ENCODE results near the gene JDP2.

Gene JDP2

DNA sequence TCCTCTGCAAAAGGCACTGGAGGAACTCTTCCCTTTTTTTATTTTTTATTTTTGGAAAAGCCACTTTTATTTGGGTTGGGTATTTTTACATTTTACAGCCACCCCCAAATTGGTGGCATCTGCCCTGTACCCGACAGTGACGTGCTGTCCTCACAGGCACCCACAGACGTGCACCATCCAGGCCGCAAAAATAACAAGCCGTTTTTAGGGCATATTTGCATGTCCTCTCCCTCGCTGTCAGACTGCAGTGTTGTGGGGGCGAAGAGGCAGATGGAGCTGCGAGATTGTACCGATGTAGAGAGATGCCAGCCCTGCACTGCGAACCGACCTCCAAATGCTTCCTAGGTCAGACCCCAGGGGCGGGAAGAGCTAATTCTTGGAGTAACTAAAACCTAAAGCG is 12.2 kb downstream of the JDP2 start:
- no peak overlapping the region for H3K4me3 ChIP-seq (ENCODE audit: low read length)
- H2BK15ac ChIP-seq (replicated peaks; ENCODE audit: low read depth), result no peak overlapping the region
- no peak overlapping the region for H4K8ac ChIP-seq (ENCODE audit: low read depth, low read length)
- H3K9ac ChIP-seq (ENCODE audit: low read length), result no peak overlapping the region
- H2BK5ac ChIP-seq (ENCODE audit: low read length), result no peak overlapping the region
- H4K5ac ChIP-seq (ENCODE audit: low read length), result no peak overlapping the region
- no peak overlapping the region for H3K27ac ChIP-seq (ENCODE audit: low read depth, low read length)
- DNase-seq, result no peak
- H3K79me2 ChIP-seq (ENCODE audit: control insufficient read depth, insufficient read depth, low read length), result no peaks in the 10 kb centered on the region
- H3K56ac ChIP-seq (ENCODE audit: low read length), result no peak overlapping the region
- H2BK120ac ChIP-seq (ENCODE audit: low read depth, low read length), result no peak overlapping the region
- H3K4ac ChIP-seq (ENCODE audit: low read depth, low read length), result no peak overlapping the region
- no peak overlapping the region for H2AK5ac ChIP-seq (ENCODE audit: low read length)
- no CpG with 5 or more reads among the region's 13 CpGs for WGBS (ENCODE audit: extremely low coverage, insufficient coverage, low lambda C conversion rate)
- no peaks in the 10 kb centered on the region for H3K27me3 ChIP-seq (ENCODE audit: insufficient read depth, low read length, poor library complexity)
- H3K4me1 ChIP-seq (ENCODE audit: control insufficient read depth, low read depth, low read length), result peaks cover 4% of the 10 kb centered on the region
- no peak overlapping the region for H3K23ac ChIP-seq (ENCODE audit: low read length)
- H3K4me2 ChIP-seq (ENCODE audit: low read length), result no peak overlapping the region
- peaks cover 19% of the 10 kb centered on the region for H3K79me1 ChIP-seq (ENCODE audit: low read length)
- peaks cover 14% of the 10 kb centered on the region for H3K36me3 ChIP-seq (ENCODE audit: control insufficient read depth, insufficient read depth, low read length)
- no peak overlapping the region for H3K18ac ChIP-seq (ENCODE audit: low read length)

DNA sequence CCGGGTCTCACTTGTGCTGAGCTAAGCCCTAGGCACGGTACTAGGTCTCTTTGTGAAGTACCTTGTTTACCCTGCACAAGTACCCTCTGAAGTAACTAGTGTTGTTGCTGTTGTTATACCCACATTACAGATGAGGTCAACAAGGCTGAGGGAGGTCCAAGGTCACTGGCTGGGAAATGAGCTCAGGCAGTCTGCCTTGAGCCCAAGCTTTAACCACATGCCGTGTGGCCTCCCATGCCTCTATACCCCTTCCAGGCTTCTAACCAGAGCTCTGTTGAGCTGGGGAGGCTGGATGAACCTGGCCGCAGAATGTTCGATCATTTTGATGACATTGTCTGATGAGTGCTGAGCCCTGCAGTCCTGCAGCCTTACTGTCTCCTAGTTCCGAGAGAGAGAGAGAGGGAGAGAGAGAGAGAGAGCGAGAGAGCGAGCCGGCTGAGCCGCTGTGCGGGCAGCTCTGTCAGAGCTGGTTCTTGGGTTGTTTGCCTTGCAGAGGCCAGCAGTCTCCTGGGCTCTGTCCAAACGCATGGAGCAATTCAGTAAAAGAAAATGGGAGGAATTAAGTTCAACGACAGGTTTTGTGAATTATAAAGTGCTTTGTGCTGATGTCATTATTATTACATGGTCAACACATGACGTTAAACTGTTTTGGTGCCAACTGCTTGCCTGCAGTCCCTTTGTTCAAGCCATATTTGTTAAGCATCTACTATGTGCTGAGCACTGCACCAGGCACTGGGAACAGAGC is 13.1 kb downstream of the JDP2 start:
- DNase-seq, result no peak

DNA sequence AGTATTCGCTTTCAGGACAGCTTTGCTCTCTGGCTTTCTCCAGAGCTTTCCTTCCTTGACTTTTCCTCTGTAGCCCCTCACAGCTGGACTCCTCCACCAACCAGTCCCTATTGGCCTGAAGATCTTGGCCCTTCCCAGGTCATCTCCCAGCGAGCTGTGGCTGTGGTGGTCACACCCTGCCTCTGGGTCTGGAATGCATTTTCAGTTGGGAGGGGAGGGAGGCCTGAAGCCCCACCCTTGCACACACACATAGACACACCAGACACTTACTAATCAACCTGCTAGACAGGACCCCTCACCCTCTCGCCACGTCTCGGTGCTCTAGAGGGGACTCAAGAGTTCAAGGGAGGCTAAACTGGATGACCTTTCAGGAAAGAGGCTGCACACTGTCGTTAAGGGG is 13.9 kb downstream of the JDP2 start:
- Histone ChIP-seq H3K79me2 (ENCODE audit: control insufficient read depth, insufficient read depth, low read length) (no peaks in the 10 kb centered on the region), H3K4me3 (ENCODE audit: low read length) (no peak overlapping the region), H4K5ac (ENCODE audit: low read length) (no peak overlapping the region), H3K4ac (ENCODE audit: low read depth, low read length) (no peak overlapping the region), H2BK15ac (replicated peaks; ENCODE audit: low read depth) (no peak overlapping the region), H3K27ac (ENCODE audit: low read depth, low read length) (no peak overlapping the region), H3K4me1 (ENCODE audit: control insufficient read depth, low read depth, low read length) (peaks cover 4% of the 10 kb centered on the region), H3K56ac (ENCODE audit: low read length) (no peak overlapping the region), H4K8ac (ENCODE audit: low read depth, low read length) (no peak overlapping the region), H3K18ac (ENCODE audit: low read length) (no peak overlapping the region), H2BK120ac (ENCODE audit: low read depth, low read length) (no peak overlapping the region), H3K9ac (ENCODE audit: low read length) (no peak overlapping the region), H3K27me3 (ENCODE audit: insufficient read depth, low read length, poor library complexity) (no peaks in the 10 kb centered on the region), H3K4me2 (ENCODE audit: low read length) (no peak overlapping the region), H3K36me3 (ENCODE audit: control insufficient read depth, insufficient read depth, low read length) (peaks cover 18% of the 10 kb centered on the region), H3K23ac (ENCODE audit: low read length) (no peak overlapping the region), H2AK5ac (ENCODE audit: low read length) (no peak overlapping the region), H2BK5ac (ENCODE audit: low read length) (no peak overlapping the region), H3K79me1 (ENCODE audit: low read length) (peaks cover 18% of the 10 kb centered on the region)
- WGBS (ENCODE audit: extremely low coverage, insufficient coverage, low lambda C conversion rate), result no CpG with 5 or more reads among the region's 6 CpGs
- DNase-seq, result peak; percentile 25

More for the DNA sequence above, 13.1 kb downstream of the JDP2 start:
- no peak overlapping the region for H3K56ac ChIP-seq (ENCODE audit: low read length)
- peaks cover 4% of the 10 kb centered on the region for H3K4me1 ChIP-seq (ENCODE audit: control insufficient read depth, low read depth, low read length)
- no peak overlapping the region for H2BK15ac ChIP-seq (replicated peaks; ENCODE audit: low read depth)
- no CpG with 5 or more reads among the region's 14 CpGs for WGBS (ENCODE audit: extremely low coverage, insufficient coverage, low lambda C conversion rate)
- no peaks in the 10 kb centered on the region for H3K79me2 ChIP-seq (ENCODE audit: control insufficient read depth, insufficient read depth, low read length)
- H3K9ac ChIP-seq (ENCODE audit: low read length), result no peak overlapping the region
- H3K18ac ChIP-seq (ENCODE audit: low read length), result no peak overlapping the region
- no peak overlapping the region for H3K23ac ChIP-seq (ENCODE audit: low read length)
- no peak overlapping the region for H2AK5ac ChIP-seq (ENCODE audit: low read length)
- H3K4me3 ChIP-seq (ENCODE audit: low read length), result no peak overlapping the region
- H2BK120ac ChIP-seq (ENCODE audit: low read depth, low read length), result no peak overlapping the region
- H3K27ac ChIP-seq (ENCODE audit: low read depth, low read length), result no peak overlapping the region
- H3K79me1 ChIP-seq (ENCODE audit: low read length), result peaks cover 18% of the 10 kb centered on the region
- H3K36me3 ChIP-seq (ENCODE audit: control insufficient read depth, insufficient read depth, low read length), result peaks cover 18% of the 10 kb centered on the region
- H4K5ac ChIP-seq (ENCODE audit: low read length), result no peak overlapping the region
- no peaks in the 10 kb centered on the region for H3K27me3 ChIP-seq (ENCODE audit: insufficient read depth, low read length, poor library complexity)
- no peak overlapping the region for H4K8ac ChIP-seq (ENCODE audit: low read depth, low read length)
- H2BK5ac ChIP-seq (ENCODE audit: low read length), result no peak overlapping the region
- no peak overlapping the region for H3K4ac ChIP-seq (ENCODE audit: low read depth, low read length)
- H3K4me2 ChIP-seq (ENCODE audit: low read length), result no peak overlapping the region

DNA sequence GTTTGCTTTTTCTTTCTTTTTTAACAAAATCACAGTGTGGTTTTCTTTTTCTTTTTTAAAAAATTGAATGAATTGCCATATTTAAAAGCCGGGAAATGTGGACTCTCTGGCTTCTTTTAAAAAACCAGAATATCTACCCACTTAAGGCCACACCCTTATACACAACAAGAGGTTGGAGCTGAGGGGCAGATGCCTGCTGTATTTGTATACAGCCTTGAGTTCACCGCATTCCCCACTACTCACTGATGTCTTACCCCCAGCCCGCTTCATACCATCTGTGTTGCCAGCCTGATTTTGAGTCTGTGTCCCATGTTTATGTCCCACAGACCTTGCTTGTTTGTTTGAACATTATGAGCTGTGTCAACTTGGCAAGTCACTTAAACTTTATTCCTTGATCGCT is 14.3 kb downstream of the JDP2 start:
- H3K56ac ChIP-seq (ENCODE audit: low read length), result no peak overlapping the region
- no peak overlapping the region for H3K18ac ChIP-seq (ENCODE audit: low read length)
- no CpG with 5 or more reads among the region's 4 CpGs for WGBS (ENCODE audit: extremely low coverage, insufficient coverage, low lambda C conversion rate)
- peak overlapping the region; percentile 51 for H3K23ac ChIP-seq (ENCODE audit: low read length)
- no peak overlapping the region for H4K5ac ChIP-seq (ENCODE audit: low read length)
- no peak overlapping the region for H2AK5ac ChIP-seq (ENCODE audit: low read length)
- no peak overlapping the region for H3K4ac ChIP-seq (ENCODE audit: low read depth, low read length)
- H3K9ac ChIP-seq (ENCODE audit: low read length), result no peak overlapping the region
- H4K8ac ChIP-seq (ENCODE audit: low read depth, low read length), result no peak overlapping the region
- no peak overlapping the region for H2BK5ac ChIP-seq (ENCODE audit: low read length)
- peaks cover 4% of the 10 kb centered on the region for H3K4me1 ChIP-seq (ENCODE audit: control insufficient read depth, low read depth, low read length)
- peaks cover 18% of the 10 kb centered on the region for H3K36me3 ChIP-seq (ENCODE audit: control insufficient read depth, insufficient read depth, low read length)
- DNase-seq, result no peak
- H3K4me3 ChIP-seq (ENCODE audit: low read length), result no peak overlapping the region
- H2BK120ac ChIP-seq (ENCODE audit: low read depth, low read length), result no peak overlapping the region
- no peak overlapping the region for H3K4me2 ChIP-seq (ENCODE audit: low read length)
- H3K27ac ChIP-seq (ENCODE audit: low read depth, low read length), result no peak overlapping the region
- H2BK15ac ChIP-seq (replicated peaks; ENCODE audit: low read depth), result no peak overlapping the region
- H3K79me2 ChIP-seq (ENCODE audit: control insufficient read depth, insufficient read depth, low read length), result no peaks in the 10 kb centered on the region
- no peaks in the 10 kb centered on the region for H3K27me3 ChIP-seq (ENCODE audit: insufficient read depth, low read length, poor library complexity)
- peaks cover 18% of the 10 kb centered on the region for H3K79me1 ChIP-seq (ENCODE audit: low read length)

DNA sequence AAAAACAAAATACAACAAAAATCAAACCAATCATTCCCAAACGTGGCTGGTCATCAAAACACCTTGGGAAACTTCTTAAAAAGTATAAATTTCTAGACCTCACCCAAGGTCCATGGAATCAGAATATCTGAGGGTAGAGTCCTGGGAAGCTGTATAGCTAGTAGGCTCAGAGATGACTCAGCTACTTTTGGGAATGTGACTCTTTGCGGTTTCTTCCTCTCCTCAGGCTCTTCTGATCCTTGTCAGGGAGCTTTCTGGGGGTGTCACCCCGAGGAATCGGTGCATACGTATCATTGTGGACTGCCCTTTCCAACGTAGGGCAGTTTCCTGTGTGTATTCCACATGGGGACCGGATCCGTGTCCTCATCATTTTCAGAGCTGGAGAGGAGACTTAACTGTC is 14.8 kb downstream of the JDP2 start:
- peak; percentile 59 for DNase-seq
- no CpG with 5 or more reads among the region's 8 CpGs for WGBS (ENCODE audit: extremely low coverage, insufficient coverage, low lambda C conversion rate)
- H3K27ac ChIP-seq (ENCODE audit: low read depth, low read length), result no peak overlapping the region

More for the DNA sequence above, 14.8 kb downstream of the JDP2 start:
- Histone ChIP-seq H3K36me3 (ENCODE audit: control insufficient read depth, insufficient read depth, low read length) (peaks cover 18% of the 10 kb centered on the region), H3K9ac (ENCODE audit: low read length) (no peak overlapping the region), H2BK5ac (ENCODE audit: low read length) (no peak overlapping the region), H3K56ac (ENCODE audit: low read length) (no peak overlapping the region), H3K23ac (ENCODE audit: low read length) (no peak overlapping the region), H2BK15ac (replicated peaks; ENCODE audit: low read depth) (no peak overlapping the region), H3K4me3 (ENCODE audit: low read length) (no peak overlapping the region), H4K5ac (ENCODE audit: low read length) (no peak overlapping the region), H3K4me2 (ENCODE audit: low read length) (no peak overlapping the region), H3K4ac (ENCODE audit: low read depth, low read length) (no peak overlapping the region), H3K79me1 (ENCODE audit: low read length) (peaks cover 16% of the 10 kb centered on the region), H3K27me3 (ENCODE audit: insufficient read depth, low read length, poor library complexity) (no peaks in the 10 kb centered on the region), H3K79me2 (ENCODE audit: control insufficient read depth, insufficient read depth, low read length) (no peaks in the 10 kb centered on the region), H2BK120ac (ENCODE audit: low read depth, low read length) (no peak overlapping the region), H3K18ac (ENCODE audit: low read length) (peak overlapping the region; percentile 21), H4K8ac (ENCODE audit: low read depth, low read length) (no peak overlapping the region), H2AK5ac (ENCODE audit: low read length) (no peak overlapping the region), H3K4me1 (ENCODE audit: control insufficient read depth, low read depth, low read length) (peaks cover 4% of the 10 kb centered on the region)
